ENCODE data around the gene CEP350.
"Not testable (repeated sequence)": the region's sequence is repeated elsewhere in the genome, so short reads cannot be mapped to it uniquely, and the experiment has no call there.

The CEP350 gene

DNA sequence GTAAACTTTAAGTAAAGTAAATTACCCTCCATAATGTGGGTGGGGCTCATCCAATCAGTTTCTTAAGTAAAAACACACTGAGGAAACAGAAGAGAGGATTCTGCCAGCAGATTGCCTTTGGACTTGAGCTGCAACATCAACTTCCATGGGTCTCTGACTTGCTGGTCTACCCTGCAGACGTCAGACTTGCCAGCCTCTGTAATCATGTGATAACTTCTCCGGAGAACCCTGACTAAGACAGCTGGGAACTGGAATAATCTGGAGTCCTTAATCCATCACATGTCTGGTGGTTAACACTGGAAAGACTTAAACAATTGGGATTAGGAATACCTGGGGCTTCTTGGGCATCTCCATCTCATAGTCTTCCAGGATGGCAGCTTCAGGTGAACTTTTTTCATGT is 13.2 kb upstream of the CEP350 start:
- no peak for DNase-seq

DNA sequence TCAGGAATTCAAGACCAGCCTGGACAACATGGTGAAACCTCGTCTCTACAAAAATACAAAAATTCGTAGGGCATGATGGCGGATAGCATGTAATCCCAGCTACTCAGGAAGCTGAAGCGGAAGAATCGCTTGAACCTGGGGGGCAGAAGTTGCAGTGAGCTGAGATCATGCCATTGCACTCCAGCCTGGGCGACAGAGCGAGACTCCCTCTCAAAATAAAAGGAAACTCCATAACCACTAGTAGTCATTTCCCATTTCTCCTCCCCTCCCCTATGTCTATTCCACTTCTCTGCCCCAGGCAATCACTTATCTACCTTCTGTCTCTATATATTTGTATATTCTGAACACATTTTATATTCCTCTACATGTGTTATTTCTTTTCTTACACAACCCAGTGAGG is 4.0 kb upstream of the CEP350 start:
- DNase-seq: no peak

DNA sequence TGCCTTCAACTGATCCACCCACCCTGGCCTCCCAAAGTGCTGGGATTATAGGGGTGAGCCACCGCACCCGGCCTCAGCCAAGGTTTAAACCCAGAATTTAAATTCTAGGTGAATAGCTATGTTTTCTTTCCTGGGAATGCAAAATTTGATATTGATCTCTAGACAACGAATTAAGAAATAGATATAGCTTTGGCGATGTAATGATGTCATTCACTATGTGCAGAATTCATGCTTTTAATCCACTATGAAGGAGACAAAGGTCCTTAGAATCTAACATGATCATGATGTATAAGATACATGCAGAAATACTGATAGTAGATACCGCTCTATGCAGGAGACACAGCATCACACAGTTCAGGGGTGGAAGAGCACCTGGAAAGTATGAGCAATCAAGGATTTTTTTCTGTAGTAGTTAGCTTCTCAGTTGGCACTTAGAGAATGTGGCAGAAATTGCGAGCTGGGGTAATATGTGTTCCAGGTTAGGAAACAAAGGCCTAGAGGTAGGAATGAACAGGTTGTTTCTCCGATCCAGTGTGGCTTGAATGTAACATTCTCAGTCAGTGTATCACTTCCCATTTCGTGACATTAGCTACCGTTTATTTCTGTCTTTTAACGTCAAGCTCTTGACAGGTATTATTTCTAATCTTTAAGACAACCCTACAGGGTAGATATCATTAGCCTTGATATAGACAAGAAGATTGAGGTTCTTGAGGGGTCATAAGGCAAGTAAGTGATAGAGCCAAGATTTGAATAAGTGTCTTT is 3.0 kb upstream of the CEP350 start:
- DNase-seq: no peak

DNA sequence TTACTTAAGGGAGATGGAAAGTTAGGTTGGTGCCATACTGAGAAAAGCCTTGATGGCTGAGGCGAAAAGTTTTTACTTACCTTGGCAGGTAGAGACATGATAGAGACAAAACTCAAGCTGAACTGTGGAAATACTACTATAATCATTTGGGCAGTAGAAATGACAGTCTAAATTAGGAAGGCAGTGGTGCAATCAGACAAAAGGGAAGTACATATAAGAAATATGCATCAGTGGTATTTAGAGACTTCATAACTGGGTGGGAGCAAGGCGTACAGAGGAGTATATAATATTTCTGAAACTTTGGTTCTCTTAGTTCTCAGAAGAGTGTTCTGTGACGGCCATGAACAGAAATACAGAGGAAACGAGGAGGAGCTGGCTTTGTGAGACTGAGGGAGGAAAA is 2.4 kb upstream of the CEP350 start:
- DNase-seq: no peak

DNA sequence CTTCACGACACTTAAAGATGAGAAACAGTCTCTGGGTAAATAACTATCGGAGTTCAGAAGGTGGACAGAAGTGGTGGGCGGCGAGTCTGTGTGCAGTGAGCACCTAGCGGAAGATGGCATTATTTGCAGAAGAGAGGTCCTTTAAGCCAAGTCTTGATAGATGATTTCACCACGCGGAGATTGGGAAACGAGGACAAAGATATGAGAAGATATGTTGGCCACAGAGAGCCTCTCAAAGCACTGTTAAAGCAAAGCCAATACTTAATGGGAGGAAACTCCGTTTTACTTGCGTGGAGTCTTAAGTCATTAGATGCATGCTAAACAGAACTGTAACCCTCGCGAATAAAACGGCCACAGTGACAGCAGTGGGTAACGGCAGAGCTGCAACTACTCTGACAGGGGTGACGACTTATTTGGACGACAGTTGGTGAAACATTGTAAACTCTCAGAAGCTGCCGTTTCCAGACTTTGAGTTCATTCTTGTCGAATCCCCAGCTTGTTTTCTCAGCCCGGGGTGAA is 577 bp upstream of the CEP350 start:
- DNase-seq: peak in 1 of 2 experiments; percentile 70

DNA sequence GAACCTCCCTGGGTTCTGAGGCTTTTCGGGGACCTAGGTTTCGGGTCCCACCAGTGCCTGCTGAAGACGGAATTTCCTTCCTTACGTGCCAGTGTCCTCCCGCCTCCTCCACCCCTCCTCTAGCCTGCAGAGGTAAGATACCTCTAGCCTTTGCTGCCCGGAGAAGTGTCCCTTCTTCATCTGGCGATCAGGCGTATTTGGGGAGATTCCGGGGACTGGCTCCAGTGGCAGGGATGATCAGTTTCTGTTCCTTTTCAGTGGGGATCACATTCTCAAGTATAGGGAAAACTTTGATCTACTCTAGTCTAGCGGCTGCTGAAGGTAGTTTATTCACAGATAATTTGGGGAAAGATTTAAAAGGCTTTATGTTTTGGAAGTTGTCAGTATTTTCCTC is 674 bp downstream of the CEP350 start:
- peak in 1 of 2 experiments; percentile 20 for DNase-seq

DNA sequence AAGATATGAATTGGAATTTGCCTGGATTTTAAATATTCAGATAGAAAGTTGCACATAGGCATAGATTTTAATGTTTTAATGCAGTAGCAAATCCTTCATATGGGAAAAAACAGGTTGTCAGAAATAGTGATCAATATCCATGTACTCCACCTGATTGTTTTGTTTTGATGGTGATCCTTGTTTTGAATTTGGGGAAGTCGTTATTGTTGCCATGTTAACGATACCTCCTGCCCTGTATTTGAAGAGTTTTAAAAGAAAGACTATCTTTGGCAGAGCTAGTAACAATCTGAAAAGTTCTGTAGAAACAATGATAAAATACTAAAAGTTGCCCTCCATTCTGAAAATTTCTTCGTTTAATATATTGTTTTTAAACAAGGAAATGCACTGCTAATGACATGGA is 1.1 kb downstream of the CEP350 start:
- DNase-seq: no peak

DNA sequence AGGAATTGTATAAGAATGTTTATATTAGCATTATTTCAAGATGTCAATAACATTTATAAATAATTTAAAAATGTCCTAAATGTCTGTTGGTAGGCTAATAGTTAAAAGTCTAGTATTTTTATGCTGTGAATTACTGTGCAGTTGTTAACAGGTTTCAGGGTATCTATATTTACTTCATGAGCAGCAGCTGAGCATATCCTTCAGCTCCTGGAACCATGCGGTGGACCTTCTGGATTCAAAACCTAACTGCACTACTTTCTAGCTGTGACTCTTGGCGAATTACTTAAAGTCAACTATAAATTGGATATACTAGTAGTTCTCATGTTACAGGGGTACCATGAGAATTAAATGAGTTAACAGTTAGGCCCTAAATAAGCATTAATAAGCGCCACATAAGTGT is 3.7 kb downstream of the CEP350 start:
- no peak for DNase-seq

DNA sequence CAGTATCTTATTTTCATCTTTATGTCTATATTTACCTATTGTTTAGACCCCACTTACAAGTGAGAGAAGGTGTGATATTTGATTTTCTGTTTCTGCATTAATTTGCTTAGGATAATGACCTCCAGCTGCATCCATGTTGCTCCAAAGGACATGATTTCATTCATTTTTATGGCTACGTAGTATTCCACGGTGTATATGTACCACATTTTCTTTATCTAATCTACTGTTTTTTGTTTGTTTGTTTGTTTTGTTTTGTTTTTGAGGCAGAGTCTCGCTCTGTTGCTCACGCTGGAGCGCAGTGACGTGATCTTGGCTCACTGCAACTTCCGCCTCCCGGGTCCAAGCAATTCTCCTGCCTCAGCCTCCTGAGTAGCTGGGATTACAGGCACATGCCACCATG is 7.6 kb downstream of the CEP350 start:
- not testable (repeated sequence) for DNase-seq

DNA sequence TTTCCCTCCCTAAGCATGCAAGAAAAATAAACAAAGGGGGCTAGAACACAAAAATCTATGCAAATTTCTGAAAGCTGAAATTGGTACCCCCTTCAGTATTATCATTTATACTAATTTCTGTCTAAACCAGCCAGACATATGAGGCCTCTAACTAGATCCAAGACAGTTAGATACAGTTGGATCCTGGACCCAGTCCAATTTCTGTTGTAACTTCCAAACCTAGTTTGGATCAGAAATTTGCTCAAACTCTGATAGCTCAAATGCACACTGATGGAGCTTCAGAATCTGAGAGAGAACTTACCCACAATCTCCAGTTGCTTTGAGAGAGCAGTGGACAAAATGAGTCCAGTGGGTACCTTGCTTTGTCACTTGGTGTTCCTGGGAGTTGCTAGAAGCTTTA is 11.9 kb downstream of the CEP350 start:
- no peak for DNase-seq

DNA sequence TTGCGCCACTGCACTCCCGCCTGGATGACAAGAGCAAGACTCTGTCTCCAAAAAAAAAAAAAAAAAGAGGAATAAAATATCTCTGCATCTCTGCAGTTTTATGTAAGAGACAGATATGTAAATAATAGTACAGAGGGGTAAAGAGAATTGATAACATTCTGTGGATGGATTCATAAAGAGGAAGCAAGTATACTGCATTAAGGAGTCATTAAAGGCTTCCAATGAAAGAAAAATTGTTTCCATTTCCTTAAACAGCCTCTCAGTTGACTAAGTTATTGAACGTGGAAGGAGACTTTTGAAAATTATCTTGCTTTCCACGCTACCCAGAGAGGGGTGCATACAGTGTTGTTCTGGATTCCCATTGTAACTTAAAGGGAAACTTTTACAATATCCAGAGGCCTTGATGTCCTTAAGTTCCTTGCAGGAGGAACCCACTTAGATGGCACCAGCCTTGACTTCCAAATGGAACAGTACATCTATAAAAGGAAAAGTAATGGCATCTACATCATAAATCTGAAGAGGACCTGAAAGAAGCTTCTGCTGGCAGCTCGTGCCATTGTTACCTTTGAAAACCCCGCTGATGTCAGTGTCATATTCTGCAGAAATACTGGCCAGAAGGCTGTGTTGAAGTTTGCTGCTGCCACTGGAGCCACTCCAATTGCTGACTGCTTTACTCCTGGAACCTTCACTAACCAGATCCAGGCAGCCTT is 13.8 kb downstream of the CEP350 start:
- DNase-seq: no peak

DNA sequence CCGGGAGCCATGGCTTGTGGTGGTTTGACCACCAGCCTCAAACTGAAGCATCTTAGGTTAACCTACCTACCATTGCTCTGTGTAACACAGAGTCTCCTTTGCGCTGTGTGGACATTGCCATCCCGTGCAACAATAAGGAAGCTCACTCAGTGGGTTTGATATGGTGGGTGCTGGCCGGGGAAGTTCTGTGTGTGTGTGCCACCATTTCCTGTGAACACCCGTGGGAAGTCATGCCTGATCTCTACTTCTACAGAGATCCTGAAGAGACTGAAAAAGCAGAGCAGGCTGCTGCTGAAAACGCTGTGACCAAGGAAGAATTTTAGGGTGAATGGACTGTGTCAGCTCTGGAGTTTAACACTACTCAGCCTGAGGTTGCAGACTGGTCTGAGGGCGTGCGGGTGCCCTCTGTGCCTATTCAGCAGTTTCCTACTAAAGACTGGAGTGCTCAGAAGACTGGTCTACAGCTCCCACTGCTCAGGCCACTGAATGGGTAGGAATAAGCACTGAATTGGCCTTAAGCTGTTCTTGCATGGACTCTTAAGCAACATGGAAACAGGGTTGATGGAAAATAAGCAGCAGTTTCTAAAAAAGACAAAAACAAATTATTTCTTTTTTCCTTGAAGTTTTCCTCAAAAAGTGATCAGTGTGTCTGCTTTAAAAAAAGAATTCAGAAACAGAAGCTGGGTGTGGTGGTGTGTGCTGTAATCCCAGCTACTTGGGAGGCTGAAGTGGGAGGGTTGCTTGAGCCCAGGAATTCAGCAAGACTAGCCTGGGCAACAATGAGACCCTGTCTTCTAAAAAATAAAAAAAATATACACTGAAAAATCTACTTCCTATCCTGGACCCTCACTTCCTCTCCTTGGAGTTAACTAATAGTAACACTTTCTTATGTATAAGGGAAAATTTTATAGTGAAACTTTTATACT is 14.6 kb downstream of the CEP350 start:
- no peak for DNase-seq

DNA sequence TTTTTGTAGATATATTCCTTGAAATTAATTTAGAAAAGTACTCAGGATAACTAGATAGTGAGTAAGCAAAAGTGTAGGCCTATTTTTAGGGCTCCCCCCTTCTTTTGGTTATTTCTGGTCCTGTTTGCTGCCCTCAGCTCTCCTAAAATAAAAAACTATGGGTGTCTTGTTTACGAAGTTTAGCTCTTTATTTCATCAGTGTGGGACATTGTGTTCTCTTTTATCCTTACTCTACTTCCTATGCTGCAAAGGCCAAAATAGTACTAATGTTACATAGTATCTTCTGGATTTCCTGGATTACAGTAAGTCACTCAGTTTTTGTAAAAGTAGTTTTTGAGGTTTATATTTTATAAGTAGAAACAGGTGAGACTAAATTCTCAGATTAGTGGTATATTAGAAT is 15.4 kb downstream of the CEP350 start:
- DNase-seq: no peak

DNA sequence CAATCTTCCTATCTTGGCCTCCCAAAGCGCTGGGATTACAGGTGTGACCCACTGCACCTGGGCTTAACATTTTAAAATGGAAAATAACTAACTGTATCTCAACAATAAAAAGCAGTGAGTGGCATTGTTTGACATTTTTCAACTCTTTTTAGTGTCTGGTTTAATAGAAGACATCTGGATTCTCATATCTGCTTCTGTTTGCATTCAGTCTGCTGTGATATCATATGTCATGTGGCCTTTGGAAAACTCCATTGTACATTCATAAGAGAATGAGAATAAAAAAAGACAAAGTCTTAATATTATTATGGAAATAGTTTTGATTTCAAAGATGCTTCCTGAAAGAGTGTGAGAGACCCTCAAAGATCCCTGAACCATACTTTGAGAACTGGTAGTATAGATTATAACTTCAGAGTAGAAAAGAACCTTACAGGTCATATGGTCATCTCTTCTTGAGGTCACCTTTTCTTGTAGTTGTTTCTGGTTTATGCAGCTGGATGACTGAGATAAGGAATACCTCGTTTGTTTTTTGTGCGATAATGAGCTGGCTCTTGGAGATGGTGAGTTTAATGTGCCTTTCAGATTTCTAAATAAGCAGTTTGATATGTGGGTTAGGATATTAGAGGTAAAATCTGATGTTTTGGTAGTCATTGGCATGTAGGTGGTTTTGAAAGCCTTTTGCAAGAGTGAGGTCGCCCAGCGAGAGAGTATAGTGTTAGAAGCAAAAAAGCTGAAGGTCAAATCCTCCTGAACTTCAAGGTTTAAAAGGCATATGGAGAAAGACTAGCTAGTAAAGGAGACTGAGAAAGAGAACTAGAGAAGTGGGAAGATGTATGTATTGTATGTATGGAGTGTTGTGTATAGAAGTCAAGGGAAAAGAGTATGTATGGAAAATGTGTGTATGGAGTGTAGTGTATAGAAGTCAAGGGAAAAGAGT is 17.2 kb downstream of the CEP350 start:
- no peak for DNase-seq

DNA sequence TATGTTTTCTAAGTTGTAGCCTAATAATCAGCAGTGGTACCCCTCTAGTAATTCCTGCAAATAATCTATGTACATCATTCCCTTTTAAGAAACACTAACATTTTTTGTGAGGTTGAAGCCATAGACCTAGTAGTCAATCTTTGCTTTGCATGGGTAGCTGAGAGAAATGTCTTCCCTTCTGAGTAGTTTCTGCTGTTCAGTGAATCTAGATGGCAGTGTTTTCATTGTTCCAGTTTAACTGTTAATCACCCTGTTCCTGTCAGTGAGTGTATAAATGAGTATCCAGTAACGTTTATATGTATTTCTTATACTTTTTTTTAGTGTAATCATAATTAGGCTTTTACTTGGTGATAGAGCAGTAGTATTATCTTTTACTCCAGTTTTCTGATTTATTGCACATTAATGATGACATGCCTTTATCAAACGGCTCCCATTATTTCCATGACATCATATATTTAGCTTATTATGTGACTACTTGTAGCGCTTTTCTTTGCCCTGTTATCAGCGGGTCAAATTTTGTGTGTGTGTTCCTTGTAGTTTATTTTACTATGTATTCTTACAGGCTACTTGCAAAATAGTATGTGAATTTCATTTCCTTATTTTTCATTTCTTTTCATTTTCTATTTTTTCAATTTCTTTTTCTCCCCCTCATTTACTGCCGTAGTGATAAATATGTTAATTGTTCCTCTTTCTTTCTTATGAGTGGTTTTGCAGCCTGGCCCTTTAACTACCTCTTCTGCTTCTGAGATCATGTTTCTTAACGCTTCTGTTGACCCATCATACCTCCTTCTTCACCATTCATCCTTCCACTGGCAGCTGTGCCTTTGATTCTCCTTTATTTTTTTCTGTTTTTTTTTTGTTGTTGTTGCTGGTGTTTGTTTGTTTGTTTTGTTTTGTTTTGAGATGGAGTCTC is 18.8 kb downstream of the CEP350 start:
- no peak for DNase-seq

DNA sequence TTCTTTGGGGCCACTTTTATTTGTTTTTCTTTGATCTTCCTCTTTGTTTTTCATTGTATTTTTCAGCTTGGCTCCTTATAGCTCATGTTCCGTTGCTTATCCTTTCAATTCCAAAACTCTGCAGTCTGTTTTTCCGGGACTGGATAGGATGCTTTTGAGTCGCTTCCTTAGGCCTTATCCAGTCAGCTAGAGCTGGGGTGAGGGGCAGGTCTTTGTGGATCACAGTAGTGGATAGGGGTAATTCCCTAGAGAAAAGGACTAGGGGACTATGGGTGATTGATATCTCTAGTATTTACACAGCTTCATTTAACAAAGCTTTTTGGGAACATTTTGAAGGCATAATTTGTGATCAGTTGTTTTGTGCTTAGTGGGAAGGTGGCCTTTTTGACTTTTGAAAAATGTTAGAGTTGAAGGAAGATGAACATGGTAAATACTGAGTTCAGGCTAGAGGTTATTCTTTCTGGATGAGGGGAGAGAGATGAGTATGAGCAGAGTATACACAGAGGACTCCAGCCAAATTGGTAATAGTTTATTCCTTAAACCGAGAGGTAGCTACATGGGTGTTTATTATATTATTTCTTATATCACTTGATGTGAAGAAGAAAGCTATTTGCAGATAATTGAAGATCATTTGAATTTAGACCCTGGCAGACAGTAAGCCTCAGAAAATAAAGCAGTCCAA is 22.5 kb downstream of the CEP350 start:
- DNase-seq: no peak

DNA sequence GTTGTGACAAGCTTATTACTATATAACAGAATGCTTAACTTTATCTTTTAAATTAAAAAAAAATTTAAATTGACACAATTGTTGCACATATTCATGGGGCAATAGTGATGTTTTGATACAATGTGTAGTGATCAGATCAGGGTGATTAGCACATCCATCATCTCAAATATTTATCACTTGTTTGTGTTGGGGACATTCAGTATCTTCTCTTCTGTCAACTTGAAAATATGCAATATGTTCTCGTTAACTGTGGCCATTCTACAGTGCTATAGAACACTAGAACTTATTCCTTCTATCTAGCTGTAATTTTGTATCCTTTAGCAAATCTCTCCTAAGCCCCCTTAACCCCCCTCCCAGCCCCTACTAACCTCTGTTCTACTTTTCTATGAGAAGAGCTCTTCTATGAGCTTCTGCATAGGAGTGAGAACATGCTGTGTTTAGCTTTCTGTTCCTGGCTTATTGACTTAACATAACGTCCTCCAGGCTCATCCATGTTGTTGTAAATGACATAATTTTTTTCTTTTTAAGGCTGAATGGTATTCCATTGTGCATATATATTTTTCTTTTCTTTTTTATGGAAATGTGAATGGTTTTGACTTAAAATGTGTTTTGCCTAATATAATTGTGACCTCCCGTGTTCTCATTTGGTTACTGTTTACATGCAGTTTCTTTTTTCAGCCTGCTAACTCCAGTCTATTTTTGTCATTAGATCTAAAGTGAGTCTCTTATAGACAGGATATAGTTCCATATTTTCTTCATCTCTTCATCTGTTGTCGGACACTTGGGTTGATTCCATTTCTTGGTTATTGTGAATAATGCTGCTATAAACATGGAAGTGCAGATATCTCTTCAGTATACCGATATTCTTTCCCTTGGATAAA is 23.8 kb downstream of the CEP350 start:
- DNase-seq: no peak

DNA sequence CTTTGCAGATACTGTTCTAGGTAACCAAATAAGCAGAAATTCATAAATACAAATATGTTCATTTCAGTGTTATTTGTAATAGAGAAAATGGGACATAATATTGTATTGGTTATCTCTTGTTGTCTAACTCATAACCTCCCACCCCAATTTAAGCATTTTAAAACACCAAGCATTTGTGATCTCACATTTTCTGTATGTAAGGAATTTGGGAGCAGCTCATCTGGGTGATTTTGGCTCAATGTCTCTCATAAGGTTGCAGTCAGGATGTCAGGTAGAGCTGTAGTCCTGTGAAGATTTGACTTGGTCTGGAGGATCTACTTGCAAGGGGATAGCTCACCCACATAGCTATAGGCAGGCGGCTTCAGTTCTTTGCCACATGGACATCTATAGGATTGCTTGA is 29.5 kb downstream of the CEP350 start:
- DNase-seq: no peak

DNA sequence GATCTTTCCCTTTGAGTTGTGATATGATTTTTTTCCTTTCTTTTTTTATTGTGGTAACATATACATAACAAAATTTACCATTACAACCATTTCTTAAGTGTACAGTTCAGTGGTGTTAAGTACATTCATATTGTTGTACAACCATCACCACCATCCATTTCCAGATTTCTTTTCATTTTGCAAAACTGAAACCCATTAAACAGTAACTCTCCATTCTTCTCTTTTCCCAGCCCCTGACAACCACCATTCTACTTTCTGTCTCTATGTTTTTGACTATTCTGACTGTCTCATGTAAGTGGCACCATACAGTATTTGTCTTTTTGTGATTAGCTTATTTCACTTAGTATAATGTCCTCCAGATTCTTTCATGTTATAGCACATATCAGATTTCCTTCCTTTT is 30.3 kb downstream of the CEP350 start:
- DNase-seq: no peak

All from NCI-H446 (cell line).